A549 (cell line): Measurements from ENCODE around the gene IREB2. TPM values are rescaled to one million over a fixed set of nuclear protein-coding genes. Genes with fewer than 3 reads are reported as not detected.

Experiments
- ATAC-seq, 2 experiments: fragments of 200-7000 bp in 1 of 2; fragments of >200 bp in 1 of 2; cut with Nextera tagmentation in 1 of 2; cut with Tn5 transposase in 1 of 2; 3 replicates each; pipeline versions ENCODE4 v1.8.0 to v1.9.1; 2018 to 2020; ENCODE audit warnings: mild to moderate bottlenecking in 1 of 2, moderate library complexity in 1 of 2
- CTCF ChIA-PET: fragments of 300-600 bp; sonication (Branson Sonifier 250); formaldehyde crosslinking; extraction: SDS; loops from one replicate; lab custom pipeline; 2021; ENCODE audit warnings: antibody characterized with exemption, inconsistent platforms; lab: Yijun Ruan, JAX
- POLR2A ChIA-PET: fragments of 350-600 bp; formaldehyde crosslinking; extraction: SDS; loops from one replicate; lab custom pipeline; 2021; ENCODE audit warnings: antibody characterized with exemption, inconsistent platforms; lab: Yijun Ruan, JAX
- DNase-seq, 2 experiments: peaks; one replicate each; pipeline versions ENCODE4 v3.0.0 to v3.0.0-alpha.2; 2011 to 2016; ENCODE audit warnings: low read depth in 1 of 2, low spot score in 1 of 2
- FAIRE-seq: peaks from 2 replicates; lab custom pipeline; 2011; peaks lifted over from hg19 to GRCh38; lab: Jason Lieb, UNC
- H3K27ac ChIP-seq, 2 experiments: fragments of >200 bp; sonication (Bioruptor Twin); formaldehyde crosslinking; 3 replicates each; pipeline ENCODE4 v1.5.1; 2016 to 2017
- H3K4me1 ChIP-seq: fragments of >200 bp; sonication (Bioruptor Twin); formaldehyde crosslinking; 3 replicates; pipeline ENCODE4 v1.6.1; 2016
- H3K4me2 ChIP-seq: fragments of >200 bp; sonication (Bioruptor Twin); formaldehyde crosslinking; 3 replicates; pipeline ENCODE4 v1.6.1; 2016
- H3K4me3 ChIP-seq: fragments of >200 bp; sonication (Bioruptor Twin); formaldehyde crosslinking; 3 replicates; pipeline ENCODE4 v1.5.1; 2016
- H3K9me3 ChIP-seq: fragments of >200 bp; sonication (Bioruptor Twin); formaldehyde crosslinking; 3 replicates; pipeline ENCODE4 v1.6.1; 2016
- ATOH8 ChIP-seq: fragments of 250-450 bp; sonication (Bioruptor Pico); IDR thresholded peaks from 2 replicates; pipeline ENCODE4 v1.5.0; 2020; ENCODE audit warnings: low read depth, mild to moderate bottlenecking, moderate library complexity
- CBX8 ChIP-seq: fragments of 200-600 bp; sonication (generic); IDR thresholded peaks from 2 replicates; pipeline ENCODE4 v1.6.1; 2016
- CHD4 ChIP-seq: fragments of 200-600 bp; sonication (generic); IDR thresholded peaks from 2 replicates; pipeline ENCODE4 v1.6.1; 2016; ENCODE audit warnings: antibody characterized with exemption, mild to moderate bottlenecking, borderline replicate concordance
- FOSL2 ChIP-seq, 2 experiments: fragments of 450-650 bp in 1 of 2; fragments of >200 bp in 1 of 2; sonication (Bioruptor Twin) in 1 of 2; formaldehyde crosslinking; IDR thresholded peaks; 2 replicates each; pipeline versions ENCODE4 v1.5.0 to v1.6.1; 2016 to 2020; ENCODE audit warnings: mild to moderate bottlenecking in 1 of 2, moderate library complexity in 1 of 2
- FOXS1 ChIP-seq: fragments of 250-450 bp; sonication (Bioruptor Pico); IDR thresholded peaks from 2 replicates; pipeline ENCODE4 v1.5.0; 2020; ENCODE audit warnings: mild to moderate bottlenecking, moderate library complexity
- JUN ChIP-seq, 2 experiments: fragments of >200 bp; sonication (Bioruptor Twin); formaldehyde crosslinking; IDR thresholded peaks; 2 replicates in 1 of 2; 3 replicates in 1 of 2; pipeline ENCODE4 v1.6.1; 2016 to 2017
- MAFK ChIP-seq: fragments of 450-650 bp; IDR thresholded peaks from 2 replicates; pipeline ENCODE4 v1.6.1; 2014; ENCODE audit not compliant: partially characterized antibody
- MAX ChIP-seq: IDR thresholded peaks from 2 replicates; pipeline ENCODE4 v1.6.1; 2012
- NFE2L2 ChIP-seq: fragments of 150-350 bp; conservative IDR thresholded peaks from 2 replicates; pipeline ENCODE4 v1.6.1; 2014; ENCODE audit warnings: low read length
- PBX3 ChIP-seq: IDR thresholded peaks from 2 replicates; pipeline ENCODE4 v1.6.1; 2012
- POLR2A ChIP-seq: IDR thresholded peaks from 2 replicates; pipeline ENCODE4 v1.6.1; 2012; ENCODE audit warnings: mild to moderate bottlenecking, low read length
- RAD21 ChIP-seq, 2 experiments: fragments of >200 bp in 1 of 2; sonication (Bioruptor Twin) in 1 of 2; formaldehyde crosslinking in 1 of 2; IDR thresholded peaks in 1 of 2; conservative IDR thresholded peaks in 1 of 2; 2 replicates in 1 of 2; 3 replicates in 1 of 2; pipeline ENCODE4 v1.6.1; 2012 to 2018; ENCODE audit warnings: inconsistent platforms in 1 of 2
- REST ChIP-seq: fragments of 200-600 bp; sonication (generic); IDR thresholded peaks from 2 replicates; pipeline ENCODE4 v1.6.1; 2016; ENCODE audit warnings: antibody characterized with exemption, mild to moderate bottlenecking, moderate library complexity
- RFX5 ChIP-seq: fragments of 450-650 bp; IDR thresholded peaks from 2 replicates; pipeline ENCODE4 v1.7.1; 2014; ENCODE audit warnings: antibody characterized with exemption, mild to moderate bottlenecking, moderate library complexity
- RNF2 ChIP-seq: fragments of 200-600 bp; sonication (generic); IDR thresholded peaks from 2 replicates; pipeline ENCODE4 v1.6.1; 2016; ENCODE audit warnings: low read depth, mild to moderate bottlenecking, antibody characterized with exemption, moderate library complexity, borderline replicate concordance
- TP53 ChIP-seq: fragments of 250-450 bp; sonication (Bioruptor Pico); IDR thresholded peaks from 2 replicates; pipeline ENCODE4 v1.5.0; 2021; ENCODE audit warnings: mild to moderate bottlenecking, moderate library complexity
- ZC3H11A ChIP-seq: fragments of 450-650 bp; IDR thresholded peaks from 2 replicates; pipeline ENCODE4 v1.6.1; 2014; ENCODE audit warnings: antibody characterized with exemption, mild to moderate bottlenecking
- WGBS: methylation state at CpG from one replicate; pipeline ENCODE4 v1.1.6; 2017; ENCODE audit errors: missing lambda C conversion rate; 5-methylcytosine and 5-hydroxymethylcytosine counted together
- polyA plus RNA-seq, 4 experiments: library from polyadenylated mRNA; depleted of rRNA in 3 of 4; stranded (reverse); fragments of >200 nt; fragmentation: RNase III in 1 of 4; extraction: RNeasy Plus Mini Kit Qiagen cat#74134 plus additional on column Dnase treatment in 1 of 4; gene quantifications; 2 replicates in 3 of 4; 3 replicates in 1 of 4; pipeline ENCODE4 v1.2.3, GENCODE V29; 2011 to 2017

The IREB2 gene
- polyA plus RNA-seq, 2 of the 4 experiments (the other 2 are of a cell fraction): 37.3 to 78.1 TPM

- TF ChIP-seq REST (no peak), FOSL2 (IDR thresholded peaks at IDR 0.05) (no peak), FOSL2 (CRISPR knock-in tag; IDR thresholded peaks at IDR 0.05) (0 out of 2 replicates have a peak, but pooled peaks have one; percentile 20)
Observed at GRCh38 chr15:78506971-78507830, 69.2 kb downstream of the IREB2 start, which contains the start of gene HYKK (continued).

GRCh38 chr15:78507831-78508160 is 69.8 kb downstream of the IREB2 start:
- Histone ChIP-seq H3K4me1 (peaks cover 10% of the 10 kb centered on the region; the same call in 2 of the 3 replicates), H3K4me3 (peak overlapping the region; percentile 71), H3K27ac (peak overlapping the region; percentile 70 to 84), H3K9me3 (no peaks in the 10 kb centered on the region), H3K4me2 (peak overlapping the region; percentile 87)
- peak in 1 of 2 experiments; percentile 53 for DNase-seq
- under 1% methylated on average over 13 of the region's 13 CpGs for WGBS
- TF ChIP-seq JUN (IDR thresholded peaks at IDR 0.05) (no peak), MAX (0 out of 2 replicates have a peak, but pooled peaks have one; percentile 6)
- ATAC-seq: peak; percentile 67 to 70
- ChIA-PET CTCF (interaction anchor here (1.0 to 1.6 kb wide), 3 partner anchors 11 to 85 kb away, joined by 3 to 5 read pairs (median 3); partner anchors contain the start of gene CHRNA5), POLR2A (interaction anchor here (0.7 to 2.2 kb wide), 3 partner anchors 33 to 208 kb away, joined by 3 to 20 read pairs (median 7); partner anchors contain the start of genes CHRNA5, PSMA4 and SKIC8)
- FAIRE-seq: no peak

GRCh38 chr15:78508272-78508671 is 70.3 kb downstream of the IREB2 start:
- FAIRE-seq (no peak), DNase-seq (no peak), ATAC-seq (no peak)
- H3K27ac ChIP-seq: peak overlapping the region; percentile 70 to 84; a peak in 5 of 6 replicates
- H3K9me3 ChIP-seq: no peaks in the 10 kb centered on the region
- CTCF ChIA-PET: interaction anchor here (1.0 to 1.3 kb wide), 3 partner anchors 57 to 85 kb away, joined by 3 read pairs; partner anchors contain the start of gene CHRNA5
- TF ChIP-seq NFE2L2 (no peak), FOXS1 (CRISPR knock-in tag) (no peak), ZC3H11A (no peak), TP53 (no peak)
- H3K4me1 ChIP-seq: peaks cover 10% of the 10 kb centered on the region; the same call in 2 of the 3 replicates
- 49% methylated on average over 6 of the region's 6 CpGs for WGBS
- peak overlapping the region; percentile 71 for H3K4me3 ChIP-seq
- H3K4me2 ChIP-seq: peak overlapping the region; percentile 87
- POLR2A ChIA-PET: interaction anchor here (0.7 to 2.2 kb wide), 3 partner anchors 32 to 209 kb away, joined by 3 to 20 read pairs (median 7); partner anchors contain the start of genes CHRNA5, PSMA4 and SKIC8

GRCh38 chr15:78509726-78510312 is 71.8 kb downstream of the IREB2 start:
- no peak for DNase-seq
- CTCF ChIA-PET: interaction anchor here (1.3 kb wide), 1 partner anchor 56 kb away, joined by 3 read pairs; the partner anchor contains the start of gene CHRNA5
- TF ChIP-seq REST (no peak), MAFK (no peak), CHD4 (no peak), CBX8 (no peak), TP53 (no peak), PBX3 (no peak), RAD21 (conservative IDR thresholded peaks at IDR 0.05 in 1 of 2, IDR thresholded peaks at IDR 0.05 in 1 of 2) (no peak), RFX5 (no peak), POLR2A (no peak), RNF2 (no peak), ATOH8 (CRISPR knock-in tag) (no peak)

More at GRCh38 chr15:78509726-78510312, 71.8 kb downstream of the IREB2 start:
- Histone ChIP-seq H3K4me3 (no peak overlapping the region), H3K9me3 (no peaks in the 10 kb centered on the region), H3K4me1 (peaks cover 10% of the 10 kb centered on the region; the same call in 2 of the 3 replicates), H3K27ac (no peak overlapping the region), H3K4me2 (no peak overlapping the region)
- no peak for ATAC-seq
- POLR2A ChIA-PET: interaction anchor here (1.2 kb wide), 1 partner anchor 30 kb away, joined by 3 read pairs; the partner anchor contains the start of gene PSMA4
- FAIRE-seq: no peak
- WGBS: 86% methylated on average over 6 of the region's 6 CpGs
